Activated CD4-positive, alpha-beta T cell treated with anti-CD3 and anti-CD28 coated beads, Interleukin-2, amount 50 U/mL, for 24 hours (primary cell): ENCODE measurements around the gene MYH11.
"Not testable (repeated sequence)": the region's sequence is repeated elsewhere in the genome, so short reads cannot be mapped to it uniquely, and the experiment has no call there.

ENCODE experiments used
- DNase-seq, 2 donors: peaks; one replicate each; pipeline ENCODE4 v3.0.0-alpha.2; 2020; ENCODE audit warnings: low read depth in 1 of 2, low spot score in 1 of 2

The MYH11 gene

GRCh38 chr16:15846510-15846909, 10.3 kb downstream of the MYH11 start:
- DNase-seq: no peak

GRCh38 chr16:15843635-15844279, 13.1 kb downstream of the MYH11 start:
- no peak for DNase-seq

GRCh38 chr16:15839204-15839603, 17.6 kb downstream of the MYH11 start:
- not testable (repeated sequence) for DNase-seq

- no peak for DNase-seq
These were observed 19.1 kb downstream of the MYH11 start for GRCh38 chr16:15837761-15838160.

GRCh38 chr16:15836965-15837611, 19.7 kb downstream of the MYH11 start:
- DNase-seq: no peak

- DNase-seq: no peak
These were observed 20.8 kb downstream of the MYH11 start for GRCh38 chr16:15836074-15836473.

GRCh38 chr16:15835136-15835878, 21.5 kb downstream of the MYH11 start:
- no peak for DNase-seq

- DNase-seq: no peak
These were observed 22.3 kb downstream of the MYH11 start for GRCh38 chr16:15834502-15834901.

- no peak for DNase-seq
These were observed 23.3 kb downstream of the MYH11 start for GRCh38 chr16:15833541-15833940.

GRCh38 chr16:15832241-15832640, 24.6 kb downstream of the MYH11 start:
- no peak for DNase-seq

- no peak for DNase-seq
These were observed 25.9 kb downstream of the MYH11 start for GRCh38 chr16:15830832-15831451.

GRCh38 chr16:15829460-15829859, 27.4 kb downstream of the MYH11 start:
- no peak for DNase-seq

GRCh38 chr16:15827709-15828343, 29.0 kb downstream of the MYH11 start:
- no peak for DNase-seq

GRCh38 chr16:15827299-15827698, 29.5 kb downstream of the MYH11 start:
- no peak for DNase-seq

GRCh38 chr16:15825750-15826305, 31.0 kb downstream of the MYH11 start:
- no peak for DNase-seq

GRCh38 chr16:15822957-15823356, 33.9 kb downstream of the MYH11 start:
- DNase-seq: no peak

- DNase-seq: no peak
These were observed 36.0 kb downstream of the MYH11 start for GRCh38 chr16:15820837-15821236.

GRCh38 chr16:15819046-15819445, 37.8 kb downstream of the MYH11 start:
- no peak for DNase-seq

- no peak for DNase-seq
These were observed 39.4 kb downstream of the MYH11 start for GRCh38 chr16:15817446-15817845.

GRCh38 chr16:15816228-15816627, 40.6 kb downstream of the MYH11 start:
- DNase-seq: no peak

- not testable (repeated sequence) for DNase-seq
These were observed 44.5 kb downstream of the MYH11 start for GRCh38 chr16:15812401-15812750.
